Kidney glomerular epithelial cell (primary cell): Measurements from ENCODE around the gene FAM83E.
"Not testable (repeated sequence)": the region's sequence is repeated elsewhere in the genome, so short reads cannot be mapped to it uniquely, and the experiment has no call there.

Source experiments
- DNase-seq: peaks from one replicate; lab custom pipeline; 2025; lab: John Stamatoyannopoulos, UW

Gene FAM83E

DNA sequence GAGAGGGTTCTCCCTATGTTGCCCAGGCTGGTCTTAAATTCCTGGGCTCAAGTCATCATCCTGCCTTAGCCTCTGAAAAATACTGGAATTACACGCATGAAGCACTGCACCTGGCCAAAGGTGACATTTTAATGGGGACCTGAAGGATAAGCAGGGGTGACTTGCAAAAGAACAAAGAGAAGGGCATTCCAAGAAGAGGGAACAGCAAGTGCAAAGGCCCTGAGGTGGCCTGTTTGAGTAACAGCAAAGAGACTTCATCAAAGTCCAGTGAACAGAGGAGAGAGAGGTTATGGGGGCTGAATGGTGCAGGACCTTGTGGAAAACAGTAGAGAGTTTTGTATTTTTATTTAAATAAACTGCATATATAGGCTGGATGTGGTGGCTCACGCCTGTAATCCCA is 27.0 kb upstream of the FAM83E start:
- no peak for DNase-seq

DNA sequence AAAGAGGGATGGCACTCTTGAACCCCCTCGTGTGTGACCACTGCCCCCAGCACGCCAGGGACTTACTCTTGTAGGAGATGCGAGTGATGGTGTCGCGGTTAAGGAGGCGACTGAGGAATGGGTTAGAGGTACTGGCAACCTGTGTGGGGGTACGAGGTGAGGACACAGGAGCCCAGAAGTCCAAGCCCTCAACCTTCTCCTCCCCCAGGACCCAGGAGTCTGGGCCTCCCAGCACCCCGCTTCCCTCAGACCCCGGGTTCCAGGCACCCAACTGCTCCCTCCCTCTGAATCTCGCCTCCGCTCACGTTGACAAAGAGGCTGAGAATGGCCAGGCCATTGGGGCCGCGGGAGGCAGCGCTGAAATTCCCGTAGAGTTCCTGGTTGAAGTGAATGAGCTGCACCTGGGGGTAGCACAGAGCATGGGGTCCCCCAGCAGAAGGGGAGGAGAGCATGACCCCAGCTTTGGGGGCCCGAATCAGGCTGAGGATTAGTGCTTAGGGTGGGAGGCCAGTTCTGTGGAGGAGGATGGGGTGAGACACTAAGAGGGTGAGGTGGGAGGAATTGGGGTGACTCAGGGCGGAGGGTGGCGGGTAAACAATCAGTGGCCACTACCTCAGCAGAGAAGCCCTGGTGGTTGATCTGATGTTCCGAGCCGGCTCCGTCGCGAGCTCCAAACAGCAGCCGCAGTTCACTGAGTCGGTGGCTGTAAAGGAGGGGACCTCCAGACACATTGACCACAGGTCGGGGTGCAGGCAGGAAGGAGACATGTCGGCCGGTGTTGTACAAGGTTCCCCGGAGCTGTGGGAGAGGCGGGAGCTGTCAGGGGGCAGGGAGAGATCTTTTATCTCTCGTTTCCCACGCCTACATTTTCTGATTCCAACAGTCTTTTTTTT is 24.9 kb upstream of the FAM83E start:
- DNase-seq = no peak

DNA sequence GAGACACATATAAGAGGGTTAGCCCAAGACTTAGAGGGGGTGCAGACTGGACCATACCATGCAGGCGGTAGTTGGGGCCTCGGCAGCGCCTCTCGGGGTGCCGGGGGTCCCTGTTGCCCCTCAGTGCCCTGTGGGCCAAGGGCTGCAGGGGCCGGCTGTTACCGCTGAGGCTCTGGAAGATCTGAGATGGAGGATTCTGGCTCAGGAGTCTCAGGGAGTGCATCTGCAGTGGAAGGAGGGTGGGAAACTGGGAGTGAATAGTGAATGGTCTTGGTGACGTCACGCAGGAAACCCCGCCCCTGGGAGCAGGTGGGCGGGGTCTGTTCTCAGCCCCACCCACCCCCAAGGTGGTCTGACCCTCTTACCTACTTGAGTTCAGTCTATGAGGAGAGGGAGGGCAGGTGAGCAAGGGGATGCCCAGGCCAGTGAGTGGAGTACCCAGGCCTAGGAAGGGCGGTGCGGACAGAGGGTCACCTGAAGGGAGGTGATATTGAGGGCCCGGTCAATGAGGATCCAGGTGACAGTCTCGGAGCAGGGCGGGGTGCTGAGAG is 24.0 kb upstream of the FAM83E start:
- DNase-seq = no peak

DNA sequence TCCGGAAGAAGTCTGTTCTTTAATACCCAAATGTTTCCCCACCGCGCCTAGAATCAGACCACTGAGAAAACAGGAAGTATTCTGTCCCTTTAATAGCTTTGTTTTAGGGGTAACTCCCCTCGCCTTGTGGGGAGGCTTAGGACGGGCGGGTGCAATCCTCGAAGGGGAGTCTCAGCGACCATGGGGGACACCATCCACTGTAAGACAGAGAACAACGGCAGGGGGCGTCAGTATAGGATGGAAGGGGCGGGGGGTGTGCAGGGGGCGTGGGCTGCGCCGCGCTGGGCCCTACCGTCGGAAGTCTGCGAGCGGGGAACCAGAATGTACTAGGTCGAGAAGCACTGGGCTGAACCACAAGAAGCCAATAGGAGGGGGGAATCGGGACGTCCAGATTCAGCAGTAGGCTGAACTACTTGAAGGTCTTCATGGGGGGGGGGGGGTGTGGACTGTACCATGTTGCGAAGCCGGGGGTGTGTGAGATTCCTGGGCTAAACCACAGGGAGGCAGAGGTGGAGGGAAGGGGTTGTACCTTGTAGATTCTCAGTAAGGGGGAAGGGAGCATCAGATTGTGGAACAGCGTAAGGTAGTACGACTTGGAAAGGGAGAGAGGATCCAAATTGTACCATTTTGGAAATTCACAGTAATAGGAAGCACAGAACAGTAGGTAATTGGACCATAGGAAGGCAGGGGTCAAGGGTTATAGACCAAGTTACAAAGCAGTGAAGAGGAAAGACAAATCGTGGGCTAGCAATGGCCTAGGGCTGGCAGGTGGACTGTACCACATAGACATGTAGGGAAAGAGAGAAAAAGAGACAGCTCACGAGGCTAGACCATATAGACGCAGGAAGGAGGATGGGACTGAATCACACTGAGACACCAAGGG is 23.3 kb upstream of the FAM83E start:
- peak; percentile 82 for DNase-seq

DNA sequence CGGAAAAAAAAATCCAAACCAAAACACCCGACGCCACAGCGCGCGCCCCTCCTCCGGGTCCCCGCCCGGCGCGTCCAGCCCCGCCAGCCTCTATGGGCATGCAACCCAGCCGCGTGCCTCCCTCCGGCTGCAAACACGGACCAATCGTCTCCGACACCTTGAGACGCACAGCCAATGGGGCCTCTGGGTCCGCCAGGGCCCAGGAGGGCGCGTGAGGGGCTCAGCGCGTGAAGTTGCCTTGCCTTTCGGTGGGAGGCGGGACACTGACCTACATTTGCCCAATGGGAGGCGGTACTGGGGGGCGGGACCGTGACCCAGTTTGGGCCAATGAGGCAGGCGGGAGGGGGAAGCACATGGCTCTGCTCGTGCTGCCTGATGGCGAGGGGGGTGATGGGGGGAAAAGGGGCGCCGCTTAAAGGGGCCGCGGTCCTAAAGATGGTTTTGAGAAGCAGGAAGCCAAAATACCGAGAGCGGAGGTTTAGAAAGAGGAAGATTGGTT is 22.6 kb upstream of the FAM83E start:
- DNase-seq = peak; percentile 95

DNA sequence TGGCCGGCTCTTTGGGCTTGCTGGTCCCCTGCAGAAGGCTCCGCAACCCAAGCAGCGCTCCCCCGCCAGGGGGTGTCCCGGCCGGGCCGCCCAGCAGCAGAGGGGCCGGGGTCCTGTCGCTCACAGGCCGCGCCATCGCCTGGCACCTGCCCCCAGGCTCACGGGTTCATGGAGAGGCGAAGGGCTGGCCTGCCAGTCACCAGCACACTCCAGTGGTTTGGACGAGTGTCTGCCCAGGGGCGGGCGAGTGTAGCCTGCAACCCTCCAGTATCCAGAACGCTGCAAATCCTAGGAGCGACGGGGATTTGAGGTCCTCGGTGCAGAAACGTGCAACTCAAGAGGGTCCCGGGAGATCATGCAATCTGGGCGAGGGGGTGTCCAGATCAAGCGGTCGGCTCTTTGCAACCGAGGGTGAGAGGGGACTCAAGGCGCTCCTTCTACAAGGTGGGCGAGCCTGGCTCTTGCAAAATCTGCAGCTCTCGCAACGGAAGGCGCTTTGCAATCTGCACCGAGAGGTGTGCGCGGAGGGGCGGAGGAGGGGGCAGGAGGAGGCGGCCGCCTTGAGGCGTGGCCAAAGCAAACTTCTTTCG is 22.1 kb upstream of the FAM83E start, which contains the start of gene DBP:
TSS of gene DBP (minus strand) at position 521 of the 590 bp plus-strand sequence. CDS start at position 136, 385 bp downstream.
- peak; percentile 31 for DNase-seq

DNA sequence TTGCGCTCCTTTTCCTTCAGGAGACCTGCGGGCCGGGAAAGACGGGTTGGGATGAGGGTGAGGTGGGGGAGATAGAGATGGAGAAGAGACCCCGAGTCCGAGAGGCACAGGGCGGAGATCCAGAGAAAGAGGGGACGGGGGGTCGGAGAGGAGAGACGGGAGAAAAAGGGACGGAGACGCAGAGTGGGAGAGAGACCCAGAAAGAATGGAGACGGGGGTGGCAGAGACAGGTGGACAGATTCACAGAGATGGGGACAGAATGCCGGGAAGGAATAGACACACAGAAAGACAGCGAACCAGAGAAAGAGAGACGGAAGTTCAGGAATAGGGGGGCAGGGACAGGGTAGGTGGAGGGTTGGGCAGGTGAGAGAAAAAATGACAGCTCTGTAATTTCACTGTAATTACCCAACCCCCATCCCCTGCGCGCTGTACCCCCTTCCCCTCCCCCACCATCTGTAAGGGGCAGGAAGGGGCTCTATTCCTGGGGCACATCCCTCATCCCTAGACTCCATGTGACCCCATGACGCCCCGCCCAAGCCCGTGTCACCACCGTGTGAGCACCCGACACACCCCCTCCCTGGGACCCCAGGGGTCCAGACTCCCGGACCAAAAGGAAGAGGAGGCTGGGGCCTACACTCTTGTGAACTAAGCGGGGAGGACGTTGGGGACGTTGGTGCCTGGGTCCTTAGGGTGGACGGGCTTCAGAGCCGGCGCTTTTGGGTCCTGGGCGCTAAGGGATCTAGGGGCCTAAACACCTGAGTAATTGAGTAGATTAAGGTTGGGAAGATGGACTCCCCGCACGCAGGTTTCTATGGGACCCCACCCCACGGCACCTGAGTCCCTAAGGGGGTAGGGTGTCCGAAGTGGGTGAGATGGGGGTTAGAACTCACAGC is 21.3 kb upstream of the FAM83E start:
- DNase-seq = no peak

DNA sequence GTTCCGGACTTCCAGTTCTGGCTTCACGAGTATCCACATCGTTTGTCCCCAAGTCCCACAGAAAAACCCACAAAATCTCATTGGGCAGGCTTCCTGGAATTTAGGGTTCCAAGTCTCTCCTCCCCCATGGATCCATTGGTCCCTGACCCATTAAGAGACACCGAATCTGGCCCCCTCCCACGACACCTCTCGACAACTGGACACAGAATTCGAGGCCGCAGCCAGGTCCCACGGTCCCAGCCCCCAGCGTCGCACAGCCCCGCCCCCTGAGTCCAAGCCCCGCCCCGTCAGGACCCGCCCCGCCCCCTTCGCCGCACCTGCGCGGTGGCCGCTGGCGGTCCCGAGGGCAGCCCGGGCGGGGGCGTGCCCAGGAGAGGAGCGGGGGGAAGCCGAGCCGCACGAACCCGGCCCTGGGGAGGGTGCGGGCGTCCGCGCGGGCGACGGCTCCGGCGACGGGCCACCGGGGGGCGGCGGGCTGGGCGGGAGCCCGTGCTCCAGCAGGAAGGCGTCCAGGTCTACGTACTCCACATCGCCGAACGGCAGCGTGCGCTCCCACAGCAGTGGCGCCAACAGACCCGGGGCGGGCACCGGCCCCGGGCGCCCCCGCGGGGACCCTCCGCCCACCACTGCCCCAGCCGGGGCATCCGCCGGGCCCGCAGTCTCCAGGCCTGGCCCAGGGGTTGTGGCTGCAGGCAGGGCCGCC is 20.5 kb upstream of the FAM83E start:
- no peak for DNase-seq

DNA sequence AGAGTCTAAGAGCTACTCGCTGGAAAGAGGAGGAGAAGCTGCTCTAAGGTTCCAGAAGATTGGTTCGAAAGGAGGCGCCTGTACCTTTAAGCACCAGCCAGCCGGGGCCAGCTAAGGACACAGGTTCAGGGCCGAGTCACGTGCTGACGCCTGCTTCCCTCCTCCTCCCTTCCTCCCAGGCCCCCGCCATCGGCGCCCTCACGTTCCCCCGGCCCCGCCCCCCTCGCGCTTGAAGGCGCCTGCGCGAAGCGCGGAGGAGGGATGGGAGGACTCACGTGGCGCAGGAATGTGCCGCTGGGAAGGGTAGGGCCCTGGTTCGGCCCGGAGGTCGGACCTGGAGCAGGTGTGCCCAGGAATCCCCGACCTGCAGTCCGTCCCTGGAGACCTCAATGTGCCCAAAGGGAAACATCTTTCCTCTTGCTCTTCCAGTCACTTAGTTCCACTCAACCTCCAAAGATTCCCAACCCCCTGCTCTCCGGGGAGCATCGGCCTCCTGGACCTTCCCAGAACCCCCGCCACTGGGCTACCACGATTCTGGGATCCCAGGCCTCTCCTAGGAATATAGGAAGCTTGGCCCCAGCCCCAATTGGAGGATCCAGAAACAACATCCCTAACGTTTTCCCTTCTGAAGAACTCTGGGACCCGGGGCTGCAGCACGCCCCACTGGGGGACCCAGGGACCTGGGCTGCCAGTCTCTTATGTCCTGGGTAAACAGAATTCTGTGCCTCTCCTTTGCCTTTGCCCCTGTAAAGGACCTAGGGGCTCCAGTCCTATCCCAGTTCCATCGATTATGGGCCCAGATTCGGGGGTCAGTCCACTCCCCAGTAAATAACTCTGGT is 19.8 kb upstream of the FAM83E start:
- DNase-seq = peak; percentile 77

DNA sequence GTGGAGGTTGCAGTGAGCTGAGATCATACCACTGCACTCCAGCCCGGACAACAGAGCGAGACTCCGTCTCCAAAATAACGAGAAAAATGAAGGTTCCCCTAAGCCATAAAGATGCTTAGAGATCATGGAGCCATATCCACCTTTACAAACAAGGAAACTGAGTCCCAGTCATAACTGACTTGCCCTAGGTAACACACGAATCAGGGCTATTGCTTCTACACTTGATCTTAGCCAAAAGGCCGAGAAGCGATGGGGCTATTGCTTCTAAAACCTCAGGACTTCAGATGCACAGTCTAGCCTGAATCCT is 19.1 kb upstream of the FAM83E start:
- DNase-seq = no peak

DNA sequence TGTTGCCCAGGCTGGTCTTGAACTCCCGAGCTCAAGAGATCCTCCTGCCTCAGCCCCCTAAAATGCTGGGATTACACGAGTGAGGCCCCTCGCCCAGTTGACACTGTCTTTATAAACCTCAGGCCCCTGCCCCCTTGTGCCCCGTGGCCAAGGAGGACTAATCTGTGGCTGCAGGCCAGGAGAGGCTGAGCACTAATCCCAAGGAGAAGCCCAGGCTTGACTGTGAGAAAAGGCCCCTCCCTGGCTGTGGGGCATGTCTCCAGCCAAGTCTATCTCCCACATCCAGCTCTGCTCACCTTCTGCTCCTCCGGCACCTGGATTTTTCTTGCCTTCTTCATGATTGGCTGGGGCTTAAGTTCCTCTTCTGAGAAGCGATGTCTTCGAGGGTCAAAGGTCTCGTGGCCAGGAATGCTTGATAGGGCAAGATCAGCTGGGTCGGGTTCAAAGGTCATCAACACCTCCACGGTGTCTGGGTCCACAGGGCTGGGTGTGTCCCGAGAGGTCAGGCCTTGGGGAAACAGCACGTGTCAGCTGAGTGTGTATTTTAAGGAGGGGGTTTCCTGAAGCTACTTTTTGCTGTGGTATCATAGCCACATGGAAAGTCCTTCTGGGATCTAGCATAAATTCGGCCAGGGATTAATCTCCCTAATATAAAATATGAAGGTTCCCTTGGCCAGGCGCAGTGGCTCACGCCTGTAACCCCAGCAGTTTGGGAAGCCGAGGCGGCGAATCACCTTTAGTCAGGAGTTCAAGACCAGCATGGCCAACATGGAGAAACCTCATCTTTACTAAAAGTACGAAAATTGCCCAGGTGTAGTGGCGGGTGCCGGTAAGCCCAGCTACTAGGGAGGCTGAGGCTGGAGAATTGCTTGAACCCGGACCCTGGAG is 18.5 kb upstream of the FAM83E start:
- DNase-seq = no peak

DNA sequence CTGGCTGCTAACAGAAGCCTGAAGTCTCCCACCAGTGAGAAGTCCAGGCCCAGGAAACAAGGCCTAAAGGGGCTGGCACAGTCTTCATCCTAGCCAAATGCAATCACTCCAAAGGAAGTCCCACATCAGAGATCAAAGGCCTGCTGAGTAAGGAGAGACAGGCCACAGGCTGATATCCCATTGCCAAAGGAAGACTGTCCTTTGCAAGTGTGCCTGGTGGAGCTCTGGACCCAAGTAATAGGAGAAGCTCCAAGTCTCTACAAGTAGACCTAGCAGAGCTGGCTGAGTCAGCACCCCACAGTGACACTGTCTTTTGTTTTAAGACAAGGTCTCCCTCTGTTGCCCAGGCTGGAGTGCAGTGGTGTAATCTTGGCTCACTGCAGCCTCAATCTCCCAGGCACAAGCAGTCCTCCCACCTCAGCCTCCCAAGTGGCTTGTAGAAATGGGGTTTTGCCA is 17.8 kb upstream of the FAM83E start:
- DNase-seq = peak; percentile 14

DNA sequence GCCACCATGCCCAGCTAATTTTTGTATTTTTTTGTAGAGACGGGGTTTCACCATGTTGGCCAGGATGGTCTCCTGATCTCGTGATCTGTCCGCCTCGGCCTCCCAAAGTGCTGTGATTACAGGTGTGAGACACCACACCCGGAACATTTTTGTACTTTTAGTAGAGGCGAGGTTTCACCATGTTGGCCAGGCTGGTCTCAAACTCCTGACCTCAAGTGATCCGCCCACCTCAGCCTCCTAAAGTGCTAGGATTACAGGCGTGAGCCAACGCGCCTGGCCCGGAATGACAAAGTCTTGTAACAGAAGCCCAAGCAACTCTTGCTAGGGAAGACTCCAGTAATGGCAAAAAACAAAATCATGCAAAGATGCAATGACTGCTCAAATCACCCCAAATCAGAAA is 17.4 kb upstream of the FAM83E start:
- not testable (repeated sequence) for DNase-seq

DNA sequence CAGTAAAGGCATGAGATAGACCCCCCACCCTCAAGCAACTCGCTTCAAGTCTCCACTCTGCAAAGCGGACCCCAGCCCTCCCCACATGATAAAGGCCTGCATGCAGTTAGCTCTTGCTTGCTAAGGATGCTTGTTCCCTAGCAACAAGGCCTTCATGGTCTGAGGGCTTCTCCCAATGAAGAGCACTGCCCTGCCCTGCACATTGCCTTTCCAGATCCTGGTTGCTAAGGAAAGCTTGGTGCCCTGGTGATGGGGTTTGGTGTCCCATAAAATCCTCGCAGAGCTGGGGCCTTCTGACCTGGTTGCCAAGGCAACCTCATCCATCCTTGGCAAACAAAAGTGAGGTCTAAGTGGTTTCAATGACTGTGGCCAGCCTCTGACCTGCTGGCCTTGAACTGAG is 16.3 kb upstream of the FAM83E start:
- no peak for DNase-seq

DNA sequence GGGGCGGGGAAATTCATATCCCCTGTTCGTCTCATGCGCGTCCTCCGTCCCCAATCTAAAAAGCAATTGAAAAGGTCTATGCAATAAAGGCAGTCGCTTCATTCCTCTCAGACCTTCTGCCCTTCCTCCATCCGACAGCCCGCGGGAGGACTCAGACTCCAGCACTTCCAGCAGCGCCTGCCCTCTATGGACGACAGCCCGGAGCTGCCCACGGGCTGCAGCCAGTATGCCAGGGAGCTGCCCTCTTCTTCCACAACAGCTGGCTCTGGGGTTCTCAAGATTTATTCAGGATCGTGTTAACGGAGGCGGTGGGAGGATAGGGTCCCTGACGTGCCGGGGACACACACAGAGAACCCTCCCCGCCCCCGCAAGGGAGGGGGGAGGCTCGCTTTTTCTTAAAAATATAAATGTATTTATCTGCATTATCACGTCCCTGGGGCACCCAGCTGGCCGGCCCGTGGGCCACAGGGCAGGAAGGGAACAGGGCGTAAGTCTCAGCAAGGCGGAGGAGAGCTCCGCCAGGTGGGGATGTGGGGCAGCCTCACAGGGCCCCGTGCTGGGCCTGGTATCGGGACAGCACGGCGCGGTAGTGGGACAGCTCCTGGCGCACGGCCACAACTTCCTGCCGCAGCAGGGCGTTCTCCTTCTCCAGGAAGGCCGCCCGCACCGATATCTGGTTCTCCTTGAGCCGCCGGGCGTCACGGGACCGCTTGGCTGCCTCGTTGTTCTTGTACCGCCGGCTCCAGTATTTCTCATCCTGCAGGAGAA is 15.6 kb upstream of the FAM83E start:
- DNase-seq = no peak

DNA sequence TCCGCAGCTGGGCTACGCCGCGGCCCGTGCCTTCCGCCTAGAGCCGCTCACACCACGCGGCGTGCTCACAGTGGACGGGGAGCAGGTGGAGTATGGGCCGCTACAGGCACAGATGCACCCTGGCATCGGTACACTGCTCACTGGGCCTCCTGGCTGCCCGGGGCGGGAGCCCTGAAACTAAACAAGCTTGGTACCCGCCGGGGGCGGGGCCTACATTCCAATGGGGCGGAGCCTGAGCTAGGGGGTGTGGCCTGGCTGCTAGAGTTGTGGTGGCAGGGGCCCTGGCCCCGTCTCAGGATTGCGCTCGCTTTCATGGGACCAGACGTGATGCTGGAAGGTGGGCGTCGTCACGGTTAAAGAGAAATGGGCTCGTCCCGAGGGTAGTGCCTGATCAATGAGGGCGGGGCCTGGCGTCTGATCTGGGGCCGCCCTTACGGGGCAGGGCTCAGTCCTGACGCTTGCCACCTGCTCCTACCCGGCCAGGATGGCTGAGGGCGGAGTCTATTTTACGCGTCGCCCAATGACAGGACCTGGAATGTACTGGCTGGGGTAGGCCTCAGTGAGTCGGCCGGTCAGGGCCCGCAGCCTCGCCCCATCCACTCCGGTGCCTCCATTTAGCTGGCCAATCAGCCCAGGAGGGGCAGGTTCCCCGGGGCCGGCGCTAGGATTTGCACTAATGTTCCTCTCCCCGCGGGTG is 14.9 kb upstream of the FAM83E start:
- DNase-seq = no peak

DNA sequence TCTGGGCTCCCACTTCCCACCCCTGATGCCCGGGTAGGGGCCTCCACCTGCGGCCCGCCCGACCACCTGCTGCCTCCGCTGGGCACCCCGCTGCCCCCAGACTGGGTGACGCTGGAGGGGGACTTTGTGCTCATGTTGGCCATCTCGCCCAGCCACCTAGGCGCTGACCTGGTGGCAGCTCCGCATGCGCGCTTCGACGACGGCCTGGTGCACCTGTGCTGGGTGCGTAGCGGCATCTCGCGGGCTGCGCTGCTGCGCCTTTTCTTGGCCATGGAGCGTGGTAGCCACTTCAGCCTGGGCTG is 14.4 kb upstream of the FAM83E start:
- DNase-seq = no peak
